HepG2 (cell line): ENCODE measurements around the gene NCOA7. TPM values are rescaled to one million over a fixed set of nuclear protein-coding genes. Genes with fewer than 3 reads are reported as not detected.
A peak's percentile ranks its signal among the peaks of the same experiment; 100 is the strongest.

Source experiments
- AHR ChIP-seq: IDR thresholded peaks from 2 replicates; pipeline ENCODE4 v1.6.1; 2018; ENCODE audit warnings: missing genetic modification reagents, missing compliant biosample characterization
- EP300 ChIP-seq, 3 experiments: sonication (generic) in 1 of 3; formaldehyde crosslinking in 1 of 3; IDR thresholded peaks; 2 replicates each; pipeline versions ENCODE4 v1.5.1 to v1.6.1; 2011 to 2020; ENCODE audit warnings: low read depth in 2 of 3, low read length in 2 of 3, borderline replicate concordance in 1 of 3, improper control_type of control experiment in 1 of 3, mild to moderate bottlenecking in 1 of 3, missing genetic modification reagents in 1 of 3, moderate library complexity in 1 of 3
- ERF ChIP-seq: IDR thresholded peaks from 2 replicates; pipeline ENCODE4 v1.6.1; 2018; ENCODE audit warnings: missing biosample characterization, missing genetic modification reagents
- FOSL1 ChIP-seq: sonication (generic); formaldehyde crosslinking; IDR thresholded peaks from 2 replicates; pipeline ENCODE4 v1.9.0; 2021; ENCODE audit warnings: missing genetic modification reagents, borderline replicate concordance
- GFI1 ChIP-seq: sonication (generic); formaldehyde crosslinking; IDR thresholded peaks from 2 replicates; pipeline ENCODE4 v1.5.0; 2020; ENCODE audit warnings: missing genetic modification reagents, mild to moderate bottlenecking, borderline replicate concordance
- NFIC ChIP-seq: IDR thresholded peaks from 2 replicates; pipeline ENCODE4 v1.6.1; 2012; ENCODE audit warnings: mild to moderate bottlenecking, low read length, inconsistent platforms
- PAX8 ChIP-seq: sonication (generic); formaldehyde crosslinking; IDR thresholded peaks from 2 replicates; pipeline ENCODE4 v1.8.0; 2022; ENCODE audit warnings: mild to moderate bottlenecking, missing genetic modification reagents, borderline replicate concordance
- POGK ChIP-seq: sonication (generic); formaldehyde crosslinking; conservative IDR thresholded peaks from 2 replicates; pipeline ENCODE4 v1.8.0; 2022; ENCODE audit warnings: mild to moderate bottlenecking, moderate library complexity, missing genetic modification reagents
- PRDM4 ChIP-seq: sonication (generic); formaldehyde crosslinking; IDR thresholded peaks from 2 replicates; pipeline ENCODE4 v1.9.0; 2021; ENCODE audit warnings: missing genetic modification reagents, borderline replicate concordance
- RARA ChIP-seq: IDR thresholded peaks from 2 replicates; pipeline ENCODE4 v1.6.1; 2016; ENCODE audit warnings: missing genetic modification reagents, missing compliant biosample characterization
- RXRB ChIP-seq: IDR thresholded peaks from 2 replicates; pipeline ENCODE4 v1.6.1; 2016; ENCODE audit warnings: borderline replicate concordance, missing genetic modification reagents, missing compliant biosample characterization
- SP140L ChIP-seq: sonication (generic); formaldehyde crosslinking; IDR thresholded peaks from 2 replicates; pipeline ENCODE4 v1.4.0; 2020; ENCODE audit warnings: missing genetic modification reagents, borderline replicate concordance
- SPEN ChIP-seq: sonication (generic); formaldehyde crosslinking; IDR thresholded peaks from 2 replicates; pipeline ENCODE4 v1.5.1; 2020; ENCODE audit warnings: low read depth, mild to moderate bottlenecking, missing genetic modification reagents
- TCF7 ChIP-seq: sonication (generic); IDR thresholded peaks from 2 replicates; pipeline ENCODE4 v1.6.1; 2016; ENCODE audit warnings: antibody characterized with exemption, low read depth
- XRCC5 ChIP-seq: fragments of 200-400 bp; formaldehyde crosslinking; optimal IDR thresholded peaks from 2 replicates; pipeline ENCODE3; 2017; ENCODE audit warnings: mild to moderate bottlenecking, low read length
- ZBTB34 ChIP-seq: sonication (generic); formaldehyde crosslinking; IDR thresholded peaks from 2 replicates; pipeline ENCODE4 v1.8.0; 2022; ENCODE audit warnings: mild to moderate bottlenecking, missing genetic modification reagents
- ZNF207 ChIP-seq: fragments of 450-650 bp; IDR thresholded peaks from 2 replicates; pipeline ENCODE4 v1.6.1; 2016; ENCODE audit warnings: antibody characterized with exemption, borderline replicate concordance
- ZNF292 ChIP-seq: sonication (generic); formaldehyde crosslinking; IDR thresholded peaks from 2 replicates; pipeline ENCODE4 v1.8.1; 2022; ENCODE audit warnings: mild to moderate bottlenecking, low read depth, missing genetic modification reagents, borderline replicate concordance
- ZNF572 ChIP-seq: sonication (generic); formaldehyde crosslinking; IDR thresholded peaks from 2 replicates; pipeline ENCODE4 v1.5.1; 2020; ENCODE audit warnings: mild to moderate bottlenecking, missing genetic modification reagents
- ZNF713 ChIP-seq: sonication (generic); formaldehyde crosslinking; IDR thresholded peaks from 2 replicates; pipeline ENCODE4 v1.4.0; 2020; ENCODE audit warnings: mild to moderate bottlenecking, missing genetic modification reagents
- polyA plus RNA-seq, 8 experiments: library from polyadenylated mRNA; depleted of rRNA in 3 of 8; stranded (reverse) in 7 of 8; unstranded in 1 of 8; fragments of >200 nt; fragmentation: Illumina TruSeq in 4 of 8; extraction: Trizol in 4 of 8; gene quantifications; 2 replicates each; pipeline versions ENCODE4 v1.2.1 to v1.2.3, GENCODE V29; 2011 to 2016; ENCODE audit warnings: low read depth in 4 of 8, missing spikeins in 1 of 8, mixed read lengths in 1 of 8; ENCODE audit not compliant: insufficient read depth in 1 of 8
- total RNA-seq, 5 experiments: library from RNA; depleted of rRNA; stranded (reverse); fragments of >200 nt; fragmentation: Illumina TruSeq; extraction: Trizol; gene quantifications; 2 replicates each; pipeline ENCODE4 v1.2.3, GENCODE V29; 2016; ENCODE audit warnings: low read depth in 1 of 5

NCOA7 gene
- total and polyA plus RNA-seq, 2 of the 13 experiments (the other 11 are each of a cell fraction or from before 2014, with no cell fraction given): 13.6 to 20.8 TPM

GRCh38 chr6:125942672-125943527 lies 152.1 kb downstream of the NCOA7 start (continued):
- TF ChIP-seq SP140L (CRISPR knock-in tag) (no peak), ZNF713 (CRISPR knock-in tag) (0 out of 2 replicates have a peak, but pooled peaks have one; percentile 30), ZNF292 (CRISPR knock-in tag) (peak; percentile 33), PRDM4 (no peak), ERF (CRISPR knock-in tag) (no peak), GFI1 (CRISPR knock-in tag) (peak; percentile 34; the same call in 1 of the 2 replicates), EP300 (IDR thresholded peaks at IDR 0.05; ENCODE audit: low read depth in 2 of 2, low read length in 2 of 2) (0 out of 4 replicates have a peak, but pooled peaks of 1 of the 2 experiments have one; percentile 8), EP300 (CRISPR knock-in tag; IDR thresholded peaks at IDR 0.05; ENCODE audit: borderline replicate concordance) (no peak), SPEN (CRISPR knock-in tag) (no peak), ZNF572 (CRISPR knock-in tag) (0 out of 2 replicates have a peak, but pooled peaks have one; percentile 59), ZBTB34 (0 out of 2 replicates have a peak, but pooled peaks have one; percentile 51), AHR (CRISPR knock-in tag) (no peak), POGK (CRISPR knock-in tag) (no peak), RARA (no peak), FOSL1 (CRISPR knock-in tag) (peak; percentile 43; the same call in 1 of the 2 replicates), RXRB (CRISPR knock-in tag) (peak; percentile 54), XRCC5 (peak; percentile 25), NFIC (0 out of 2 replicates have a peak, but pooled peaks have one; percentile 19), PAX8 (CRISPR knock-in tag) (no peak), TCF7 (0 out of 2 replicates have a peak, but pooled peaks have one; percentile 11), ZNF207 (no peak)
